OCI-LY7 (cell line): Measurements from ENCODE around the gene PAQR5. TPM values are rescaled to one million over a fixed set of nuclear protein-coding genes. Genes with fewer than 3 reads are reported as not detected.

Experiments
- BruUV-seq: library from RNA; stranded (reverse); fragments of 400-500 nt; replicated peaks from 2 replicates; lab custom pipeline; 2021; lab: Mats Ljungman, UMichigan
- CTCF ChIA-PET: fragments of 300-600 bp; sonication (Branson Sonifier 250); formaldehyde crosslinking; loops from one replicate; lab custom pipeline; 2022; ENCODE audit warnings: antibody characterized with exemption; ENCODE audit not compliant: unreplicated experiment; lab: Charles Lee
- POLR2A ChIA-PET: fragments of 300-600 bp; sonication (Branson Sonifier 250); formaldehyde crosslinking; loops from one replicate; lab custom pipeline; 2022; ENCODE audit warnings: antibody characterized with exemption; lab: Charles Lee
- DNase-seq: peaks from one replicate; pipeline ENCODE4 v3.0.0-alpha.2; 2015; ENCODE audit warnings: low spot score
- H2AFZ ChIP-seq: fragments of 200-600 bp; sonication (generic), shearing (Covaris generic); 2 replicates; pipeline ENCODE4 v1.6.1; 2014; ENCODE audit warnings: mild to moderate bottlenecking, antibody characterized with exemption, low read length, moderate library complexity
- H3K27ac ChIP-seq: fragments of 200-600 bp; sonication (generic); 2 replicates; pipeline ENCODE4 v1.5.1; 2014; ENCODE audit warnings: mixed run types, low read depth, mild to moderate bottlenecking, moderate library complexity, low read length, inconsistent platforms; ENCODE audit not compliant: poor library complexity, severe bottlenecking
- H3K36me3 ChIP-seq: fragments of 200-600 bp; sonication (generic); 2 replicates; pipeline ENCODE4 v1.6.1; 2014; ENCODE audit warnings: mild to moderate bottlenecking, antibody characterized with exemption, low read length, moderate library complexity, mixed read lengths; ENCODE audit not compliant: insufficient read depth
- H3K4me1 ChIP-seq: fragments of 200-600 bp; sonication (generic); 2 replicates; pipeline ENCODE4 v1.5.1; 2014; ENCODE audit warnings: mild to moderate bottlenecking, low read length; ENCODE audit not compliant: insufficient read depth, poor library complexity, severe bottlenecking
- H3K4me2 ChIP-seq: fragments of 200-600 bp; sonication (generic); 2 replicates; pipeline ENCODE4 v1.6.1; 2014; ENCODE audit warnings: mild to moderate bottlenecking, low read length
- H3K4me3 ChIP-seq: fragments of 200-600 bp; sonication (generic); 2 replicates; pipeline ENCODE4 v1.5.1; 2014; ENCODE audit warnings: mild to moderate bottlenecking, low read depth, low read length; ENCODE audit not compliant: poor library complexity, severe bottlenecking
- H3K79me2 ChIP-seq: fragments of 200-600 bp; sonication (generic); 2 replicates; pipeline ENCODE4 v1.6.1; 2016; ENCODE audit warnings: low read depth, mild to moderate bottlenecking, low read length, moderate library complexity, mixed read lengths; ENCODE audit not compliant: insufficient read depth
- H3K9me2 ChIP-seq: fragments of 200-600 bp; sonication (generic); 2 replicates; pipeline ENCODE4 v1.6.1; 2016; ENCODE audit warnings: mild to moderate bottlenecking, low read length, mixed read lengths; ENCODE audit not compliant: insufficient read depth
- H3K9me3 ChIP-seq: fragments of 200-600 bp; sonication (generic); 2 replicates; pipeline ENCODE4 v1.6.1; 2014; ENCODE audit warnings: mild to moderate bottlenecking, mixed run types, low read length, mixed read lengths
- H4K20me1 ChIP-seq: fragments of 200-600 bp; sonication (generic); 2 replicates; pipeline ENCODE4 v1.6.1; 2014; ENCODE audit warnings: mild to moderate bottlenecking, antibody characterized with exemption, low read length, moderate library complexity, mixed read lengths; ENCODE audit not compliant: insufficient read depth
- CTCF ChIP-seq: fragments of 200-600 bp; sonication (generic); conservative IDR thresholded peaks from 2 replicates; pipeline ENCODE4 v1.5.1; 2014; ENCODE audit warnings: mild to moderate bottlenecking, antibody characterized with exemption, low read length, moderate library complexity, mixed read lengths
- EZH2phosphoT487 ChIP-seq: fragments of 200-600 bp; sonication (generic); IDR thresholded peaks from 2 replicates; pipeline ENCODE4 v1.6.1; 2018; ENCODE audit warnings: low read depth, borderline replicate concordance, mild to moderate bottlenecking, mixed run types, antibody characterized with exemption, low read length, moderate library complexity, mixed read lengths
- intact Hi-C: fragments of 100-400 bp; cut with micrococcal nuclease; formaldehyde crosslinking; loops from one replicate; pipeline ENCODE4 v1.10.0; 2022; ENCODE audit not compliant: unreplicated experiment
- total RNA-seq, 2 experiments: library from RNA; depleted of rRNA in 1 of 2; stranded (reverse); fragments of >200 nt in 1 of 2; shearing (Covaris generic) in 1 of 2; gene quantifications; 2 replicates each; pipeline ENCODE4 v1.2.3, GENCODE V29; 2014 to 2022

The PAQR5 gene
- total RNA-seq, 2 experiments from 2014 or later, result not detected

GRCh38 chr15:69400850-69401249, 102.1 kb downstream of the PAQR5 start:
- no peak for DNase-seq
- H3K79me2 ChIP-seq, result no peaks in the 10 kb centered on the region
- H3K9me2 ChIP-seq, result no peaks in the 10 kb centered on the region
- BruUV-seq, result no TSS peak
- no peaks in the 10 kb centered on the region for H3K36me3 ChIP-seq
- CTCF ChIA-PET, result no interaction called here
- H3K4me1 ChIP-seq, result no peaks in the 10 kb centered on the region
- H3K4me3 ChIP-seq, result no peak overlapping the region
- POLR2A ChIA-PET, result no interaction called here
- no peak overlapping the region for H2AFZ ChIP-seq
- no peak overlapping the region for H3K4me2 ChIP-seq
- no peak overlapping the region for H3K27ac ChIP-seq
- no peaks in the 10 kb centered on the region for H4K20me1 ChIP-seq
- intact Hi-C loops, result no loop called here
- no peaks in the 10 kb centered on the region for H3K9me3 ChIP-seq
- TF ChIP-seq CTCF (no peak), EZH2phosphoT487 (no peak)

GRCh38 chr15:69402816-69403215, 104.1 kb downstream of the PAQR5 start:
- H3K4me2 ChIP-seq, result no peak overlapping the region
- DNase-seq, result no peak
- H3K36me3 ChIP-seq, result no peaks in the 10 kb centered on the region
- TF ChIP-seq EZH2phosphoT487 (no peak), CTCF (no peak)
- H3K9me2 ChIP-seq, result no peaks in the 10 kb centered on the region
- intact Hi-C loops, result no loop called here
- H3K27ac ChIP-seq, result no peak overlapping the region
- ChIA-PET POLR2A (no interaction called here), CTCF (no interaction called here)
- H2AFZ ChIP-seq, result no peak overlapping the region
- no peaks in the 10 kb centered on the region for H3K9me3 ChIP-seq
- no TSS peak for BruUV-seq
- H4K20me1 ChIP-seq, result no peaks in the 10 kb centered on the region
- H3K79me2 ChIP-seq, result no peaks in the 10 kb centered on the region
- no peak overlapping the region for H3K4me3 ChIP-seq
- no peaks in the 10 kb centered on the region for H3K4me1 ChIP-seq

- H3K27ac ChIP-seq, result no peak overlapping the region
- TF ChIP-seq EZH2phosphoT487 (no peak), CTCF (no peak)
- intact Hi-C loops, result no loop called here
These were observed 104.9 kb downstream of the PAQR5 start for GRCh38 chr15:69403594-69403993.

More at GRCh38 chr15:69403594-69403993, 104.9 kb downstream of the PAQR5 start:
- BruUV-seq, result no TSS peak
- Histone ChIP-seq H2AFZ (no peak overlapping the region), H3K36me3 (no peaks in the 10 kb centered on the region), H3K79me2 (no peaks in the 10 kb centered on the region), H3K9me2 (no peaks in the 10 kb centered on the region), H3K4me3 (no peak overlapping the region), H3K4me2 (no peak overlapping the region), H3K9me3 (no peaks in the 10 kb centered on the region), H4K20me1 (no peaks in the 10 kb centered on the region), H3K4me1 (no peaks in the 10 kb centered on the region)
- POLR2A ChIA-PET, result interaction anchor here (0.7 to 0.8 kb wide), 2 partner anchors 11 to 16 kb away, joined by 3 to 4 read pairs; partner anchors contain the start of gene KIF23
- no peak for DNase-seq
- CTCF ChIA-PET, result no interaction called here
